HUES48 (cell line): ENCODE data around the gene MRPL12.
"Not testable (repeated sequence)": the region's sequence is repeated elsewhere in the genome, so short reads cannot be mapped to it uniquely, and the experiment has no call there.

Experiments used
- H3K27ac ChIP-seq: one replicate; pipeline ENCODE4 v1.7.0; 2013; ENCODE audit warnings: low read depth, low read length, inconsistent platforms
- H3K27me3 ChIP-seq: 2 replicates; pipeline ENCODE4 v1.6.1; 2013; ENCODE audit warnings: mild to moderate bottlenecking, low read length; ENCODE audit not compliant: control insufficient read depth, insufficient read depth
- H3K36me3 ChIP-seq: 2 replicates; pipeline ENCODE4 v1.6.1; 2013; ENCODE audit warnings: low read length; ENCODE audit not compliant: control insufficient read depth, insufficient read depth
- H3K4me1 ChIP-seq: 2 replicates; pipeline ENCODE4 v1.6.1; 2013; ENCODE audit warnings: mild to moderate bottlenecking, low read length; ENCODE audit not compliant: control insufficient read depth, insufficient read depth
- H3K4me3 ChIP-seq: 2 replicates; pipeline ENCODE4 v1.5.1; 2013; ENCODE audit warnings: mild to moderate bottlenecking, low read depth, low read length
- H3K9ac ChIP-seq: 2 replicates; pipeline ENCODE4 v1.6.1; 2013; ENCODE audit warnings: mild to moderate bottlenecking, low read depth, low read length, moderate library complexity
- H3K9me3 ChIP-seq: 2 replicates; pipeline ENCODE4 v1.6.1; 2013; ENCODE audit warnings: low read length; ENCODE audit not compliant: control insufficient read depth, insufficient read depth

Gene MRPL12

DNA sequence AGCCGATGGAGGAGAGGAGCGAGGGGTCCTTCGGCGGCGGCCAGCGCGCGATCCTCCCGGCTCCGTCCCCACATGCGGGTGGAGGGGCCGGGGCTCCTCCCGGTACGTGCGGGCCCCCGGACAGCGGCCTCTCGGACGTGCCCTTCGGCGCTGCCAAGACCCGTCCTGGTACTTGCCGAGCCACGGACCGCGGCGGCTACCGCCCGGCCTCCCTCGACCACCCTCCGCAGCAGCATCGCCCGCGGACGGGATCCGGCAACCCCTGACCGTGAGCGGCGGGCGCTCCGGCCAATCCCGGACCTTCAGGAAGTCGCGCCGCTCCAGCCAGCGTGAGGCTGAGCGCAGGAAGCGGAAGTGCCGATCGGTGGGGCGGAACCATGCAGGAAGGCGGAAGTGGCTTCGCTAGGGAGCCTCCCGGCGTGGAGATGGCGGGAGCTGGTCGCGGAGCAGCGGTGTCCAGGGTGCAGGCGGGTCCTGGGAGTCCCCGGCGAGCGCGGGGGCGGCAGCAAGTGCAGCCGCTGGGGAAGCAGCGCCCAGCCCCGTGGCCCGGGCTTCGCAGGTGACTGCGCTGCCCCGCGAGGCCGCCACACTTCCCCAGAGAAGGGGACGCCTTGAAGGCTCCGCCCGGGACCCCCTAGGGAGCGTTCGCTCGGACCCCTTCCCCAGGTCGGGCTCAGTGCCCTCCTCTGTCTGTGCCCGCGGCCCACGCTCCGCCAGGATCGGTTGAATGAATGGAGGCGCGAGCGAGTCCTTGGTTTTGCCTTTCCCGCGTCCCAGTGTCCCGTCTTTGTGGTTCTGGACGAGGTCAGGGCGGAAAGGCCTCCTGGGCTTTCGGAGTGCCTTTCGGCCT lies 36.6 kb upstream of the MRPL12 start, which contains the start of the genes CCDC137 and OXLD1:
CCDC137 (plus strand) TSS at position 396 of the 850 bp plus-strand sequence; CDS start at position 426, 30 bp downstream.
OXLD1 (minus strand) TSS at position 264 of the 850 bp plus-strand sequence; CDS start at position 236, 28 bp downstream.
- Histone ChIP-seq H3K27ac (peak within 1 kb of the TSS; percentile 89), H3K9ac (peak within 1 kb of the TSS; percentile 85), H3K4me3 (peak within 1 kb of the TSS; percentile 93), H3K27me3 (no peaks in the 10 kb centered on the region), H3K4me1 (peaks cover 5% of the 10 kb centered on the region; the same call in 1 of the 2 replicates), H3K9me3 (no peaks in the 10 kb centered on the region), H3K36me3 (peaks cover 45% of the 10 kb centered on the region)

DNA sequence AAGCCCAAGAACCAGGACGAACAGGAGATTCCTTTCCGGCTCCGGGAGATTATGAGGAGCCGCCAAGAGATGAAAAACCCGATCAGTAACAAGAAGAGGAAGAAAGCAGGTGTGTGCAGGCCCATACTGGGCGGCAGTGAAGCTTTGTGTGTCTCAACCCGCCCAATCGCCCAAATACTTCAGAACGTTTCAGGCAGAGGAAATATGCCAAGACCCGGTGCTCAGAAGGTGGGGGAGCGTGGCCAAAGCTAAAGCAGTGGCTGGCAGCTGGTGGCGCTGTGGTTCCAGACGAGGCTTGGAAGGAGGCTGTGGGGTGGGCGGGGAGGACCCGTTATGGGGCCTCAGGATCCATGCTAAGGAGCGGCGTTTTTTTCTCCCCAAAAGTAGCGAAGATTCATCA lies 35.4 kb upstream of the MRPL12 start:
- Histone ChIP-seq H3K9me3 (no peaks in the 10 kb centered on the region), H3K36me3 (peaks cover 57% of the 10 kb centered on the region), H3K27ac (no peak overlapping the region), H3K4me3 (0 out of 2 replicates have a peak overlapping the region, but pooled peaks have one; percentile 14), H3K4me1 (peaks cover 5% of the 10 kb centered on the region; the same call in 1 of the 2 replicates), H3K9ac (no peak overlapping the region), H3K27me3 (no peaks in the 10 kb centered on the region)

DNA sequence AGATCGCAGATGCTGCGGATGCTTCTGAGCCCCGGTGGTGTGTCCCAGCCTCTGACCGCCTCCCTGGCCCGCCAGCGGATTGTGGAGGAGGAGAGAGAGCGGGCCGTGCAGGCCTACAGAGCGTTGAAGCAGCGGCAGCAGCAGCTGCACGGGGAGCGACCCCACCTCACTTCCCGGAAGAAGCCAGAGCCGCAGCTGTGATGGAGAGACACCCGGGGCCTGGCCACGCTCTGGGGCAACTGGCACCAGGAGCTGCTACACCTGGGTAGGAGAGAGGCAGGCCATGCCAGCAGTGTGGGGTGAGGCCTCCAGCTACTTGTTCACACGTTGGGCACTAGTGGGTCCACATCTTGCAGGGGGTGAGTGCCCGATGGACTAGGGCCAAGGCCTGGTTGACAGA lies 30.7 kb upstream of the MRPL12 start:
- Histone ChIP-seq H3K36me3 (peaks cover 68% of the 10 kb centered on the region), H3K27me3 (no peaks in the 10 kb centered on the region), H3K4me1 (no peaks in the 10 kb centered on the region), H3K4me3 (no peak overlapping the region), H3K27ac (no peak overlapping the region), H3K9me3 (no peaks in the 10 kb centered on the region), H3K9ac (no peak overlapping the region)

DNA sequence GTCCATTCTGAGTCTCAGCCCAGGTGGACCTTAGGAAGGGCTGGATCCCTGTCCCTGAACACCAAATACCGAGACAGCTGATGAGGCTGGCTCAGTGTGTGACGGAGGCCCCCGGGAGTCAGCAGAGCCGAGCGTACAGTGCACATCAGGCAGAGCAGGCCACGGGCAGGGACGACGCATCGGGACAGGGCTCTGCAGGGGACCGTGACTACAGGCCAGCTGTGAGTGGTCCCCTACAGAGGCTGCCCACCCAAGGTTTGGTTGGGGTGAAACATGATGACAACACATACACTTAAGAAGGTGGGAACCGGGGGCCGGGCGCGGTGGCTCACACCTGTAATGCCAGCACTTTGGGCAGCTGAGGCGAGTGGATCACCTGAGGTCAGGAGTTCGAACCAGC lies 30.2 kb upstream of the MRPL12 start:
- H3K27ac ChIP-seq = no peak overlapping the region
- no peaks in the 10 kb centered on the region for H3K27me3 ChIP-seq
- no peak overlapping the region for H3K4me3 ChIP-seq
- H3K4me1 ChIP-seq = no peaks in the 10 kb centered on the region
- H3K9ac ChIP-seq = no peak overlapping the region
- H3K36me3 ChIP-seq = peaks cover 65% of the 10 kb centered on the region
- H3K9me3 ChIP-seq = no peaks in the 10 kb centered on the region

DNA sequence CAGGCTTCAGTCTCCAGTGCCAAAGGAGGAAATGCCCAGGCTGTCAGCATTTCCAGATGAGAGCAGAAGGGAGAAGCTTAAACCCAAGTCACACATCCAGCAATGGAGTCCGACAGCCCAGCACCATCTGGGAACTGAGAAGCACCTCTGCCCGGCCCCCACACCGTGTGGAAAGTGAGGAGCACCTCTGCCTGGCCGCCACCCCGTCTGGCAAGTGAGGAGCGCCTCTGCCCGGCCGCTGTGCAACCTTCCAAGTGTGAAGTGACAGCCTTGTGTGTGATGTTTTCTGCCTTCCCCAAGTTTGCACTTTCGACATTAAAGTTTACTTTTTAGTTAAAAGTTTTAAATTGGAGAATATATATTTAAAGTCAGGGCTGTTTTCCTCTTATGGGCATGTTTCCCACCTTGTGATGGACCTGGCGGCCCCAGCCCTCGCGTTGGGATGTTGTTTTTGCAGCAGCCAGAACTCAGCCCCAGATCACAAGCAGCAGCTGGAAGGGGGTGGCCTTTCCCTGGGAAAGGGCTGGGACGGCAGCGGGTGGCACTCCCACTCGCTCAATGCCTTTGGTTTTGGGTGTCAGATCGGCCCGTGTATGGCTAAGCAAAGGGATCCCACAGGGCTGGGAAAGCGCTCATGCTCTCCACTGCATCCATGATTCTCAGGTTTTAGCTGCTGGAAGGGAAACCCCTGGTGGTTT lies 29.5 kb upstream of the MRPL12 start:
- no peaks in the 10 kb centered on the region for H3K4me1 ChIP-seq
- H3K36me3 ChIP-seq = peaks cover 57% of the 10 kb centered on the region
- H3K9me3 ChIP-seq = no peaks in the 10 kb centered on the region
- H3K9ac ChIP-seq = no peak overlapping the region
- no peaks in the 10 kb centered on the region for H3K27me3 ChIP-seq
- H3K4me3 ChIP-seq = no peak overlapping the region
- H3K27ac ChIP-seq = no peak overlapping the region

DNA sequence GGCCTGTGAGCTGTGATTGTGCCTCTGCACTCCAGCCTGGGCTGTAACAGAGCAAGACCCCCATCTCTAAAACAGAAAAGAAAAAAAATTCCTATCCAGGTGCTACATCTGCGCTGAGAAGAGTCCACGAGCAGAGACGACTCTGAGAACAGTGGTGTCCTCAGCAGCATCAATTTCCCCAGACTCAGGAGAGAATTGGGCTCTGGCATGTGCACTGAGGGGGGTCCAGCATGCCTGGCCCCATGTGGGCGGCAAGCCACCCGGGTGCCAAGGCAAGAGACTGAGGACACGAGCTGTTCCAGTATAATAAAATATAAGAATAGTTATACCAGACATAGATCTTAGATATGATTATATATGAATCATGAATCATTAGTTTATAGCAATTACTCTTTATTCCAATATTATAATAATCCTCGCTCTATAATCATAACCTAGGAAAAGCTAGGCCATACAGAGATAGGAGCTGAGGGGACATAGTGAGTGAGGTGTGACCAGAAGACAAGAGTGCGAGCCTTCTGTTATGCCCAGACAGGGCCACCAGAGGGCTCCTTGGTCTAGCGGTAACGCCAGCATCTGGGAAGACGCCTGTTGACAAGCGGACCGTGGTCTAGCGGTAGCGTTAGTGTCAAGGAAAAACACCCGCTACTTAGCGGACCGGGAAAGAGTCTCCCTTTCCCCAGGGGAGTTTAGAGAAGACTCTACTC lies 27.5 kb upstream of the MRPL12 start:
- H3K4me3 ChIP-seq, H3K9me3 ChIP-seq, H3K27ac ChIP-seq, H3K4me1 ChIP-seq, H3K9ac ChIP-seq, H3K27me3 ChIP-seq: not testable (repeated sequence)
- H3K36me3 ChIP-seq = peaks cover 38% of the 10 kb centered on the region

DNA sequence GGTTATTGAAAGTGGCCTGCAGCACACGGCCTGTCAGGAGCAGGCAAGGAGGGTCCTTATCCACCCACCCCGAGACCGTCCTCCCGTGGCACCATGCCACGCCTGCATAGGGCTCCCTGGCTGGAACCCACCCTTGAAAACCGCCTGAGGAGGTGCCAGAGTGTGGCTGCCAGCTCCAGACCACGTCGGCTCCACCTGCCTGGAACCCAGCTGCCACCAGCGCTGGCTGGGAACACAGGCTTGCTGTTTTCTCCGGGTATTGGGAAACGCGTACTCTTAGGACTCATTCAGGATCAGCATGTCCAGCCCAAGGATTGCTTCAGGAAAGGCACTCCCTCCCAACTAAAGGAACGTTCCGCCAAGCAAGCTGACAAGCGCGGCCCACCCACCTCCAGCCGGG lies 26.3 kb upstream of the MRPL12 start:
- Histone ChIP-seq H3K9me3 (no peaks in the 10 kb centered on the region), H3K36me3 (peaks cover 35% of the 10 kb centered on the region), H3K4me3 (no peak overlapping the region), H3K9ac (no peak overlapping the region), H3K27ac (no peak overlapping the region), H3K27me3 (no peaks in the 10 kb centered on the region), H3K4me1 (no peaks in the 10 kb centered on the region)

DNA sequence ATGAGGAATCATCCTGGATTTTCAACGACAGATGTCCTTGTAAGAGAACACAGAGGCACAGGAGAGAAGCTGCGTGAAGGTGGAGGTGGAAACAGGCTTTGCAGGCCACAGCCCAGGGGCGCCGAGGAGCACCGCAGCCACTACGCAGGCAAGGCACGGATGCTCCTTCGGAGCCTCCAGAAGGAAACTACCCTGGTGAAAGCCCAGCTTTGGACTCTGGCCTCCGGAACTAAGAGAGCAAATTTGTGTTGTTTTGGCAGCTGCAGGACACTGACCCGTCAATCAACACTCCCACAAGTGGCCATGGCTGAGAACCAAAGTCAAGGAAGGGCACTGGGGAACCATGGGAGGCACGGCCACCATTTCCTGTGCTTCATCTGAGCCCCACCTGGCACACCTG lies 23.0 kb upstream of the MRPL12 start:
- H3K4me1 ChIP-seq = peaks cover 9% of the 10 kb centered on the region
- no peak overlapping the region for H3K9ac ChIP-seq

DNA sequence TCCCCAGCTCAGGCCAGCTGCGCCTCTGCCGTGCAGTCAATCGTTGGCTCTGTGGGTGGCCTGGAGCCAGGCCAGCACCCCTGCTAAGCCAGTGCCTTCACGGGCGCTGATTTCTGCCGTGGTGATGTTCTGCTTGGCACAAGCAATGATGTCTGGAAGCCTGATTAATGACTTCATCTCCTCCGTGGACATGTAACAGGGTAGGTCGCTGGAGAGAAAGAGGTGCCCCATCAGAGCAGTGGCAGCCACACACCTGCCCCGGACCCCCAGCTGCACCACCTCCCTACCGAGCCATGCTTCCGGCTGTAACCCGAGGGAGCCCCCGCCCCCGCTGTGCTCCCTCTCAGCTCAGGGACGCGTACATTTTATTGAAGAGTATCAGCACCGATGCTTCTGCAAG lies 21.5 kb upstream of the MRPL12 start:
- H3K36me3 ChIP-seq = peaks cover 24% of the 10 kb centered on the region
- H3K27ac ChIP-seq = no peak overlapping the region
- no peaks in the 10 kb centered on the region for H3K9me3 ChIP-seq
- no peaks in the 10 kb centered on the region for H3K27me3 ChIP-seq
- no peak overlapping the region for H3K9ac ChIP-seq
- peaks cover 9% of the 10 kb centered on the region for H3K4me1 ChIP-seq
- H3K4me3 ChIP-seq = no peak overlapping the region

More for the DNA sequence above, 23.0 kb upstream of the MRPL12 start:
- Histone ChIP-seq H3K36me3 (peaks cover 9% of the 10 kb centered on the region; the same call in 1 of the 2 replicates), H3K9me3 (no peaks in the 10 kb centered on the region), H3K27ac (no peak overlapping the region), H3K4me3 (no peak overlapping the region), H3K27me3 (no peaks in the 10 kb centered on the region)

DNA sequence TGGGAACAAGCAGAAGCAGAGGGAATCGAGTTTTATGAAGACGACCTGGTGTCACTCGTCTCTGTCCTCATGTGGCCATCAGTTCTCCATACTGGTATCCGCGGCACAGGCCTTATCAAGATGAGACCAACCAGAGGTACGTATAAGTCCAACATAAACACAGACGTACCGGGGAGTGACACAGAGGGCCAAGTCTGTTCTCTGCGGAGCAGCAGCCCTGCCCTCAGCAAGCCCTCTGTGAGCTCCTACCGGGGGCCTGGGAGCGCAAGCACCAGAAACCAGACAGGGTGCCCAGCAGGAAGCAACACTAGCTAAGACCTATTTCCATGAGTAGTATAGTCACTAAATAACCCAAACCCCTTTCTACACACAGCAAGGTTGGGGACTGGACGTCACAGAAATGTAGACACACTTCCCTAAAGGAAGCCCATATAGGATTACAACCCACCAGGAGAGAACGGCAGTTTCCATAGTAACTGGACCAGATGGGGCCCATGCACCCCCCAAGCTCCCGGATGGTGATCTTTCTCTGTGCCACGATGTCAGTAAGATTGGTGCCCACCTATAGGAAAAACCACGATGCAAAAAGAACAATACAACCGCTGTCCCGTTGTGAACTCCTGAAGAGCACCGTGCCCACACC lies 20.5 kb upstream of the MRPL12 start:
- Histone ChIP-seq H3K36me3 (peaks cover 34% of the 10 kb centered on the region), H3K27ac (no peak overlapping the region), H3K9me3 (no peaks in the 10 kb centered on the region), H3K9ac (peak overlapping the region; percentile 71), H3K4me1 (peaks cover 9% of the 10 kb centered on the region), H3K4me3 (peak overlapping the region; percentile 94), H3K27me3 (no peaks in the 10 kb centered on the region)
